K562 (cell line): ENCODE measurements around the gene TKT. TPM values are rescaled to one million over a fixed set of nuclear protein-coding genes. Genes with fewer than 3 reads are reported as not detected.

Experiments used
- ATAC-seq: fragments of 200-7000 bp; cut with Tn5 transposase; 3 replicates; pipeline ENCODE4 v1.9.1; 2020; ENCODE audit warnings: moderate library complexity
- BruUV-seq: library from RNA; stranded (reverse); fragments of 400-500 nt; replicated peaks from 2 replicates; lab custom pipeline; 2021; lab: Mats Ljungman, UMichigan
- CTCF ChIA-PET: fragments of 300-600 bp; formaldehyde crosslinking; extraction: SDS; loops from one replicate; lab custom pipeline; 2021; ENCODE audit warnings: low intra/inter-chr PET ratio; lab: Yijun Ruan, JAX
- POLR2A ChIA-PET: fragments of 300-600, 350-650 bp; sonication (Branson Sonifier 250); formaldehyde crosslinking; extraction: SDS; loops from one replicate; lab custom pipeline; 2021; ENCODE audit warnings: antibody characterized with exemption, inconsistent platforms; lab: Yijun Ruan, JAX
- DNase-seq, 4 experiments: peaks; one replicate each; pipeline versions ENCODE4 v3.0.0 to v3.0.0-alpha.2; 2011 to 2018; ENCODE audit warnings: low spot score in 3 of 4, mixed read lengths in 3 of 4; ENCODE audit errors: extremely low read depth in 1 of 4
- FAIRE-seq: peaks from 2 replicates; lab custom pipeline; 2011; peaks lifted over from hg19 to GRCh38; lab: Jason Lieb, UNC
- H2AFZ ChIP-seq: 2 replicates; pipeline ENCODE4 v1.6.0; 2011; ENCODE audit warnings: low read depth, low read length, control low read depth, inconsistent platforms
- H3K27ac ChIP-seq: fragments of 200-600 bp; 3 replicates; pipeline ENCODE4 v1.8.0; 2011; ENCODE audit warnings: low read depth, mild to moderate bottlenecking, control low read depth, inconsistent platforms, low read length, moderate library complexity, mixed read lengths; ENCODE audit errors: extremely low read depth
- H3K27me3 ChIP-seq, 2 experiments: fragments of 300-600 bp in 1 of 2; 2 replicates in 1 of 2; 3 replicates in 1 of 2; pipeline versions ENCODE4 v1.6.0 to v1.8.0; 2011; ENCODE audit warnings: inconsistent platforms in 2 of 2, low read length in 2 of 2, mild to moderate bottlenecking in 1 of 2, mixed read lengths in 1 of 2, moderate library complexity in 1 of 2; ENCODE audit not compliant: control insufficient read depth in 2 of 2, insufficient read depth in 2 of 2
- H3K36me3 ChIP-seq: fragments of 300-600 bp; 3 replicates; pipeline ENCODE4 v1.8.0; 2011; ENCODE audit warnings: mild to moderate bottlenecking, low read length, inconsistent platforms; ENCODE audit not compliant: control insufficient read depth, insufficient read depth
- H3K4me1 ChIP-seq, 2 experiments: fragments of 200-600 bp in 1 of 2; replicated peaks in 1 of 2; 2 replicates in 1 of 2; 3 replicates in 1 of 2; pipeline versions ENCODE4 v1.5.1 to v1.8.0; 2011; ENCODE audit warnings: inconsistent platforms in 2 of 2, low read length in 2 of 2, mild to moderate bottlenecking in 1 of 2, mixed read lengths in 1 of 2, moderate library complexity in 1 of 2; ENCODE audit not compliant: control insufficient read depth in 2 of 2, insufficient read depth in 2 of 2
- H3K4me2 ChIP-seq: 2 replicates; pipeline ENCODE4 v1.6.1; 2011; ENCODE audit warnings: low read length, control low read depth, inconsistent platforms, mixed read lengths; ENCODE audit not compliant: insufficient read depth
- H3K4me3 ChIP-seq: fragments of 200-600 bp; sonication (generic), shearing (Covaris generic); 2 replicates; pipeline ENCODE4 v1.5.1; 2016; ENCODE audit warnings: control low read depth, inconsistent platforms
- H3K79me2 ChIP-seq: fragments of 200-600 bp; 3 replicates; pipeline ENCODE4 v1.8.0; 2011; ENCODE audit warnings: low read length, inconsistent platforms; ENCODE audit not compliant: control insufficient read depth, insufficient read depth
- H3K9ac ChIP-seq, 2 experiments: 2 replicates each; pipeline versions ENCODE4 v1.6.0 to v1.6.1; 2011; ENCODE audit warnings: low read depth in 2 of 2, low read length in 2 of 2, control low read depth in 1 of 2, inconsistent platforms in 1 of 2, mild to moderate bottlenecking in 1 of 2, mixed read lengths in 1 of 2; ENCODE audit not compliant: insufficient read depth in 1 of 2
- H3K9me1 ChIP-seq: one replicate; pipeline ENCODE4 v1.6.0; 2011; ENCODE audit warnings: inconsistent platforms, mild to moderate bottlenecking, low read length, moderate library complexity; ENCODE audit not compliant: control insufficient read depth, insufficient read depth
- H3K9me3 ChIP-seq: replicated peaks from 2 replicates; pipeline ENCODE4 v1.5.1; 2011; ENCODE audit warnings: low read depth, low read length, inconsistent platforms; ENCODE audit not compliant: control insufficient read depth, insufficient read depth
- H4K20me1 ChIP-seq: replicated peaks from 2 replicates; pipeline ENCODE4 v1.6.1; 2011; ENCODE audit warnings: low read length, inconsistent platforms, mixed read lengths; ENCODE audit not compliant: control insufficient read depth, insufficient read depth
- ATF7 ChIP-seq: fragments of 450-650 bp; IDR thresholded peaks from 2 replicates; pipeline ENCODE4 v1.7.1; 2014; ENCODE audit warnings: mild to moderate bottlenecking, moderate library complexity
- CAMTA2 ChIP-seq: fragments of 250-450 bp; sonication (Bioruptor Pico); conservative IDR thresholded peaks from 2 replicates; pipeline ENCODE4 v1.5.1; 2022
- ERF ChIP-seq: fragments of 450-650 bp; formaldehyde crosslinking; IDR thresholded peaks from 2 replicates; pipeline ENCODE4 v1.4.0; 2020; ENCODE audit warnings: mild to moderate bottlenecking, mixed read lengths
- GATAD2B ChIP-seq: fragments of 450-650 bp; IDR thresholded peaks from 2 replicates; pipeline ENCODE4 v1.6.1; 2017; ENCODE audit warnings: mild to moderate bottlenecking, borderline replicate concordance
- PHTF2 ChIP-seq: fragments of 250-450 bp; sonication (Bioruptor Pico); IDR thresholded peaks from 2 replicates; pipeline ENCODE4 v1.5.0; 2021; ENCODE audit warnings: mild to moderate bottlenecking
- POLR2A ChIP-seq: fragments of 450-650 bp; conservative IDR thresholded peaks from 2 replicates; pipeline ENCODE4 v1.6.1; 2016
- POLR2AphosphoS5 ChIP-seq: IDR thresholded peaks from 2 replicates; pipeline ENCODE4 v1.6.1; 2011; ENCODE audit warnings: mild to moderate bottlenecking, low read depth, low read length, moderate library complexity; ENCODE audit not compliant: control insufficient read depth, insufficient read depth
- PREB ChIP-seq: sonication (generic); formaldehyde crosslinking; IDR thresholded peaks from 2 replicates; pipeline ENCODE4 v1.8.1; 2023; ENCODE audit warnings: mild to moderate bottlenecking, missing genetic modification reagents
- RAD21 ChIP-seq, 2 experiments: fragments of 250-450 bp in 1 of 2; fragments of 450-650 bp in 1 of 2; sonication (Bioruptor Pico) in 1 of 2; formaldehyde crosslinking in 1 of 2; IDR thresholded peaks in 1 of 2; conservative IDR thresholded peaks in 1 of 2; 2 replicates each; pipeline versions ENCODE4 v1.4.0 to v1.8.0; 2020 to 2022; ENCODE audit warnings: mild to moderate bottlenecking in 2 of 2, moderate library complexity in 1 of 2
- SMARCA5 ChIP-seq: fragments of 450-650 bp; IDR thresholded peaks from 2 replicates; pipeline ENCODE4 v1.6.1; 2016
- XRCC5 ChIP-seq: fragments of 200-400 bp; formaldehyde crosslinking; IDR thresholded peaks from 2 replicates; pipeline ENCODE4 v1.6.1; 2017; ENCODE audit warnings: low read depth, mild to moderate bottlenecking, low read length
- WGBS: fragments of 100-300 bp; shearing (Covaris generic); methylation state at CpG from one replicate; pipeline ENCODE4 v1.1.6; 2016; ENCODE audit warnings: low coverage, mixed read lengths; ENCODE audit not compliant: insufficient coverage; ENCODE audit errors: missing lambda C conversion rate; 5-methylcytosine and 5-hydroxymethylcytosine counted together
- in situ Hi-C: fragments of 300-500 bp; cut with MboI; formaldehyde crosslinking; loops from 4 replicates; pipeline ENCODE4 v1.15.0; 2018; ENCODE audit warnings: inconsistent platforms, mixed read lengths
- intact Hi-C: fragments of 100-400 bp; cut with micrococcal nuclease; formaldehyde crosslinking; loops from 2 replicates; pipeline ENCODE4 v1.14.2; 2022
- polyA plus RNA-seq, 8 experiments: library from polyadenylated mRNA; depleted of rRNA in 4 of 8; stranded (reverse) in 5 of 8; unstranded in 3 of 8; fragments of >200 nt; fragmentation: Nextera tagmentation in 2 of 8; fragmentation: Illumina TruSeq in 1 of 8; extraction: Ambion mirVana in 2 of 8; extraction: Trizol in 1 of 8; gene quantifications; 2 replicates each; pipeline versions ENCODE4 v1.2.1 to v1.2.3, GENCODE V29; 2011 to 2014; ENCODE audit warnings: inconsistent platforms in 1 of 8, missing spikeins in 1 of 8
- total RNA-seq, 7 experiments: library from RNA; depleted of rRNA in 6 of 7; stranded (reverse); fragments of >200 nt in 6 of 7; fragmentation: Illumina TruSeq in 2 of 7; extraction: Trizol in 2 of 7; gene quantifications; 2 replicates each; pipeline versions ENCODE4 v1.2.1 to v1.2.3, GENCODE V29; 2011 to 2021; ENCODE audit warnings: low replicate concordance in 1 of 7

The TKT gene
- total and polyA plus RNA-seq, 9 of the 15 experiments (the other 6 are each of a cell fraction or from before 2014, with no cell fraction given), result 58.1 to 401 (median 187) TPM

- Histone ChIP-seq H3K79me2 (no peaks in the 10 kb centered on the region; the same call in 2 of the 3 replicates), H3K4me3 (no peak overlapping the region), H3K4me1 (peaks cover 12 to 19% of the 10 kb centered on the region in 2 experiments), H4K20me1 (no peaks in the 10 kb centered on the region), H3K9me1 (no peaks in the 10 kb centered on the region), H3K4me2 (no peak overlapping the region), H3K36me3 (peaks cover 95% of the 10 kb centered on the region), H3K27ac (no peak overlapping the region; the same call in 2 of the 3 replicates), H3K27me3 (no peaks in the 10 kb centered on the region), H3K9me3 (no peaks in the 10 kb centered on the region), H2AFZ (no peak overlapping the region), H3K9ac (no peak overlapping the region)
- in situ Hi-C loops, result no loop called here
- POLR2A ChIA-PET, result interaction anchor here (1.6 kb wide), 1 partner anchor 18 kb away, joined by 3 read pairs; no protein-coding TSS in a partner anchor
- no peak for ATAC-seq
- 88% methylated on average over 12 of the region's 15 CpGs for WGBS
- BruUV-seq, result no TSS peak
- CTCF ChIA-PET, result interaction anchor here (0.6 kb wide), 1 partner anchor 37 kb away, joined by 3 read pairs; no protein-coding TSS in a partner anchor
- intact Hi-C loops, result no loop called here
- no peak for DNase-seq
- no peak for FAIRE-seq
- TF ChIP-seq PHTF2 (no peak), PREB (CRISPR knock-in tag) (no peak), POLR2A (0 out of 2 replicates have a peak, but pooled peaks have one; percentile 22), RAD21 (CRISPR knock-in tag; conservative IDR thresholded peaks at IDR 0.05 in 1 of 2, IDR thresholded peaks at IDR 0.05 in 1 of 2) (no peak), CAMTA2 (CRISPR knock-in tag) (no peak), SMARCA5 (no peak), GATAD2B (no peak), ERF (CRISPR knock-in tag) (no peak), POLR2AphosphoS5 (0 out of 2 replicates have a peak, but pooled peaks have one; percentile 9), ATF7 (no peak), XRCC5 (no peak)
These were observed 21.5 kb downstream of the TKT start for GRCh38 chr3:53234130-53234840.
